Measurements from ENCODE around the gene SERGEF. TPM values are rescaled to one million over a fixed set of nuclear protein-coding genes. Genes with fewer than 3 reads are reported as not detected.

The SERGEF gene
- total RNA-seq, 1 experiment from 2014 or later, result 31.4 TPM

DNA sequence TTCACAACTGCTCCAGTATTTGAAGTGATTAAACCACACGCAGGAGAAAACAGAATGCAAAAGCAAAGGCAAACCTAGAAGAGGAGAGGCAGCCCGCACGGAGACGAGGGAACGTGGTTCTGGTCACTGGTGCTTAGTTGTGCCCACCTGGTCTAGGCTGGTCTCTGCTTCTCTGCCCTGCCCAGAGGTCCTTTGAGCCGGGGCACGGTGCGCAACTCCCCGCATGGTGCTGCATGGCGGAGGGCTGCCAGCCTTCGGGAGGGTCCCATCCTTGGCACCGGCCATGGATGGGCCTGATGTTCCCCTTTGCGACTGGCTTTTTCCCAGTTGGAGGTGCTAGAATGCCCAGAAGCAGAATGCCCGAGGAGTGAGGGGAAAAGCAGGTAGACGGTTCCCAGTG, 232.2 kb downstream of the SERGEF start:
- Histone ChIP-seq H2BK12ac (ENCODE audit: insufficient read length, low read depth, low read length) (no peak overlapping the region), H3K27ac (ENCODE audit: insufficient read length, low read depth, low read length) (no peak overlapping the region), H3K23ac (ENCODE audit: insufficient read length, low read depth, low read length) (no peak overlapping the region), H2BK20ac (ENCODE audit: low read depth, low read length, poor library complexity, severe bottlenecking) (no peak overlapping the region), H4K91ac (ENCODE audit: insufficient read length, low read depth, low read length) (no peak overlapping the region), H4K20me1 (ENCODE audit: control insufficient read depth, insufficient read depth, insufficient read length) (no peaks in the 10 kb centered on the region), H3K27me3 (ENCODE audit: insufficient read depth, low read length) (no peaks in the 10 kb centered on the region), H3K23me2 (ENCODE audit: insufficient read length, low read depth, low read length, poor library complexity, severe bottlenecking) (no peaks in the 10 kb centered on the region), H3K14ac (ENCODE audit: insufficient read depth, low read length) (no peak overlapping the region; the same call in 1 of the 2 replicates), H3K9me3 (ENCODE audit: control insufficient read depth, low read depth, low read length) (no peaks in the 10 kb centered on the region), H2BK120ac (ENCODE audit: low read depth, low read length, poor library complexity, severe bottlenecking) (no peak overlapping the region), H3K79me1 (ENCODE audit: insufficient read depth, low read depth, low read length, poor library complexity, severe bottlenecking) (no peaks in the 10 kb centered on the region), H2BK5ac (ENCODE audit: insufficient read length, low read length) (no peak overlapping the region), H2AFZ (ENCODE audit: low read length) (no peak overlapping the region), H3K4ac (ENCODE audit: low read depth, low read length) (no peak overlapping the region), H3K4me2 (ENCODE audit: insufficient read depth, insufficient read length, low read length) (no peak overlapping the region), H3K9ac (ENCODE audit: extremely low read depth, insufficient read length, low read length) (no peak overlapping the region), H3K56ac (ENCODE audit: insufficient read length, low read depth, low read length) (no peak overlapping the region), H2BK15ac (ENCODE audit: low read depth, low read length) (no peak overlapping the region), H3T11ph (ENCODE audit: low read length) (no peak overlapping the region), H4K8ac (replicated peaks; ENCODE audit: insufficient read length, low read depth, low read length) (no peak overlapping the region), H2AK5ac (ENCODE audit: insufficient read length, low read length) (no peak overlapping the region), H3K79me2 (ENCODE audit: insufficient read depth, low read length) (no peaks in the 10 kb centered on the region), H3K18ac (ENCODE audit: insufficient read length, low read depth, low read length) (no peak overlapping the region), H3K4me1 (ENCODE audit: insufficient read depth, low read length) (no peaks in the 10 kb centered on the region), H4K5ac (ENCODE audit: insufficient read length, low read depth, low read length) (no peak overlapping the region)
- Mint-ChIP-seq H3K36me3 (ENCODE audit: insufficient read depth in 1 of 3, low read depth in 3 of 3) (peaks cover 0 to under 1% (median 0%) of the 10 kb centered on the region in 3 experiments; a peak in 1 of 7 replicates), H3K9me3 (no peaks in the 10 kb centered on the region), H3K4me3 (no peak overlapping the region), H3K4me1 (no peaks in the 10 kb centered on the region; a peak in 1 of 4 replicates), H3K27ac (no peak overlapping the region), H3K27me3 (ENCODE audit: low read depth) (peaks cover 2% of the 10 kb centered on the region)
- no CpG with 5 or more reads among the region's 15 CpGs for WGBS (ENCODE audit: extremely low coverage, insufficient read length, low lambda C conversion rate)
- no peak for DNase-seq
- TF ChIP-seq, protein P1, sequence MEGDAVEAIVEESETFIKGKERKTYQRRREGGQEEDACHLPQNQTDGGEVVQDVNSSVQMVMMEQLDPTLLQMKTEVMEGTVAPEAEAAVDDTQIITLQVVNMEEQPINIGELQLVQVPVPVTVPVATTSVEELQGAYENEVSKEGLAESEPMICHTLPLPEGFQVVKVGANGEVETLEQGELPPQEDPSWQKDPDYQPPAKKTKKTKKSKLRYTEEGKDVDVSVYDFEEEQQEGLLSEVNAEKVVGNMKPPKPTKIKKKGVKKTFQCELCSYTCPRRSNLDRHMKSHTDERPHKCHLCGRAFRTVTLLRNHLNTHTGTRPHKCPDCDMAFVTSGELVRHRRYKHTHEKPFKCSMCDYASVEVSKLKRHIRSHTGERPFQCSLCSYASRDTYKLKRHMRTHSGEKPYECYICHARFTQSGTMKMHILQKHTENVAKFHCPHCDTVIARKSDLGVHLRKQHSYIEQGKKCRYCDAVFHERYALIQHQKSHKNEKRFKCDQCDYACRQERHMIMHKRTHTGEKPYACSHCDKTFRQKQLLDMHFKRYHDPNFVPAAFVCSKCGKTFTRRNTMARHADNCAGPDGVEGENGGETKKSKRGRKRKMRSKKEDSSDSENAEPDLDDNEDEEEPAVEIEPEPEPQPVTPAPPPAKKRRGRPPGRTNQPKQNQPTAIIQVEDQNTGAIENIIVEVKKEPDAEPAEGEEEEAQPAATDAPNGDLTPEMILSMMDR (conservative IDR thresholded peaks at IDR 0.05), result no peak
